DMS79 (cell line): ENCODE data around the gene DYNLRB2.

Experiments used
- DNase-seq: peaks from one replicate; lab custom pipeline; 2025; lab: John Stamatoyannopoulos, UW

The DYNLRB2 gene

GRCh38 chr16:80552277-80552676 is 11.5 kb downstream of the DYNLRB2 start:
- no peak for DNase-seq

DNA sequence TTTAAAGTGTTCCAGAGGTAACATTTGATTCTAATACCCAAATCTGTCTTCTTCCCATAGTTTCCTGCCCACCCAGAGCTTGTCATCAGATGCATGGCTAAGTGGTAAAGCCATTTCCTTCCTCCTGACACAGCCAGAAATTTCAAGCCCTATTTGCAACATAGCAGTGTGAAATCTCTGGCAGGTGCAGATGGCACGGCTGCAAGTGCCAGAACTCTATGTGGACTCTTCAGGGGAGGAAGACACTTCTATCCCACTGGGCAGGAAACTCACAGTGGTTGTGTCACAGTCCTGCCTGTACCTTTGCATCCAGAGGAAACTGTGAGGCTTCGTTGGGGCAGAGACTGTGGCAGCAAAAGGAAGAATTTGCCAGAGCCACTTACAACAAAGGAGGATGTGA is 13.2 kb downstream of the DYNLRB2 start:
- no peak for DNase-seq

GRCh38 chr16:80556481-80556880 is 15.7 kb downstream of the DYNLRB2 start:
- no peak for DNase-seq

- DNase-seq: no peak
Measured at GRCh38 chr16:80557037-80557436, 16.2 kb downstream of the DYNLRB2 start.

DNA sequence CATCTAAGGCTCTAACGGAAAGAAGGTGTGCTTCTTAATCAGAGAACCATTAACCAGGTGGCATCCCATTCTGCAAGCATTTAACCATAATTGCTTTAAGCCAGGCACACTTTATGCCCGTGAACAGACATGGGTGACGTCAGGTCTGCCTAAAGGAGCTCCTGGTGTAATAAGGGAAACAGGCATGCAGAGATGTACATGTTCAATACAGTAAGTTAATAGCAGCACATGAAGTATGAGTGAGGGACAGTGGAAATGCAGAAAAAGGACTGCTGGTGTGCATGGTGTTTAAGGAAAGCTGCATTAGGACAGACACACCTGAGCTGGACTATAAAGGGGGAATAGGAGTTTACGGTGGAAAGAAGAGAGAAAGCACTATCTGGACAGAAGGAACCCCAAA is 18.6 kb downstream of the DYNLRB2 start:
- no peak for DNase-seq

GRCh38 chr16:80563066-80563465 is 22.3 kb downstream of the DYNLRB2 start:
- no peak for DNase-seq

DNA sequence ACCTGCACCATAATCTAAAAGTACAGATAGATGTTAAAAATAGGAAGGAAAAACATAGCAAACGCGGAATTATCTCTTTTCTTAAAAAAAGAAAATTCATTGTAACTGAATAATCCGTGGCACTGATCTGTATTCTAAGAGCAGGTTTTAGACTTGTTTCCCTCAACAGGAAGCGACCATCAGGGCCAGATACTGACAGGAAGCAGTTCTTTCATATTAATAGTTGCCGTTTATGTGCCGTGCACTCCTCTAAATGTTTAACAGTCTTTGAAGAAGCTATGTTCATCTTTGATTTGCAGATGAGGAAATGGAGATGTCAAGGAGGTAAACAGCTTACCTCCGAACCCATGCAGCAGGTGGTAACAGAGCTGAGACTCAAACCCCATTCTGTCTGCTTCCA is 23.6 kb downstream of the DYNLRB2 start:
- no peak for DNase-seq

- DNase-seq: no peak
Measured at GRCh38 chr16:80569440-80570105, 28.8 kb downstream of the DYNLRB2 start.

DNA sequence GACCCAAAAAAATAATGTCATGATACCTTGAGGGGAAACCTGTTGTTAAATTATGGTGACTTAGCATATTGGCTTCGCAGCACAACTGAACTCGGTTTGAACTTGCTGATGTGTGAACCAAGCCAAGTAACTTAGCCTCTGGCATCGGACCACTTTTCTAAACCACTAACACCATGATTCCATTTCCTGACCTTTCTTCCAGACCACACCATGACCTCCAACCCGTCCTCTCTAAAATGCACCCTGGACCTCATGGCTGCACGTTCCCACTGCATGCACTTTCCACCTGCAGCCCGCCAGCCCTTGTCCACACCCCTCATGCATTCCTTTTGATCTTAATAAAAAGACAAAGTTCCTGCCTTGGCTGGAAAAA is 29.3 kb downstream of the DYNLRB2 start:
- DNase-seq: no peak

DNA sequence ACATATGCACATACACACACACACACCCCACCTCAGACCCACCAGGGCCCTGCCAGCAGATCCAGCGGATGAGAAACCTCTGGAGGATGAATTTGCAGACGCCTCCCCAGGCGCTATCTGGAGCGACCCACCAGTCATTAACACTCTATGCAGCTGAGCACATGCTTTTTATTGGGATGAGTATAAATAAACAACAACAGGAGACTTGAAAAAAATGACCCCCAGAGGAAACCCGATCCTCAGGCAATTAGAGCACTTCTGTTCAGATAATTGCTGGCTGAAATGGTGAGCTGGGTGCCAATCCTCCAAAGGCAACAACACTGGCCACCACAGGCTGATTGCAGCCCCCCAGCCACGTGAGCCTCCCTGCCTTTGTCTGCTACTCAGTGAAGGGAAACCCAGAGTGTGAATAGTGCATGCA is 32.9 kb downstream of the DYNLRB2 start:
- no peak for DNase-seq

- DNase-seq: no peak
Measured at GRCh38 chr16:80576343-80576912, 35.6 kb downstream of the DYNLRB2 start.

GRCh38 chr16:80577485-80578280 is 36.9 kb downstream of the DYNLRB2 start:
- DNase-seq: no peak

GRCh38 chr16:80580109-80580832 is 39.5 kb downstream of the DYNLRB2 start:
- no peak for DNase-seq

DNA sequence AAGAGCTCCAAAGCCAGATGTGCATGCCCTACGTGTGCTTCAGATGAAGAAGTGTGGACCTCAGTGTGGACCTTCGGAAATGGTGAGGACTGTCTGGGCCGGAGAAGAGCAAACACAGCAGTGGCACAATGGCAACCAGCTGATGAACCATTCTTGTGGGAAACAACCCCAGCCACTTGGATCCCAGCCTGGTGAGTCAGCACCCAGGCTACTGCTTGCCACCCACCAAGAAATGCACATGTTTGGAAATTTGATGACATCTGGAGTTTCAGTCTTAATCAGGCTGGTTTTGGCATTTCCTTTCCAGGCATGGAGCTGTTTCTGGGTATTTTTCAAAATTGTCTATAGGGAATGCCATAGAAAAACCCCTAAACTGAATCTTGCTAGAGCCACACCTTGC is 42.7 kb downstream of the DYNLRB2 start:
- no peak for DNase-seq

GRCh38 chr16:80585764-80586163 is 45.0 kb downstream of the DYNLRB2 start:
- no peak for DNase-seq

GRCh38 chr16:80586476-80586875 is 45.7 kb downstream of the DYNLRB2 start:
- no peak for DNase-seq

DNA sequence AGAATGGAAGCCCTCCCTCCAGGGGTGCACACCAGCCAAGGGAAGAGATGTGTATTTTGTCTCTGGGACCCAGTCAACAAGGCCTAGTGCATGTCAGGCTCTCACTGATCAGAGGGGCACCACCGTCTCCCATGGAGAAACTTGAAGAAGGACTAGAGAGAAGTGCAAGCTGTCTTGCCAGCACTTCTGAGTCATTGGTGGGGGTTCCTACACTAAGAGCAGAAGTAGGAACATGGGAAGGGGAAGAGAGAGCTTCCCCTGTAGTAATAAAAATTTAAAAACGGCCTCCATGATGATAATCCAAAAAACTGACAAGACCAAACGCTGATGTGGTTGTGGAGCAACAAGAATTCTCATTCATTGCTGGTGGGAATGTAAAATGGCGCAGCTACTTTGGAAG is 46.3 kb downstream of the DYNLRB2 start:
- DNase-seq: no peak

DNA sequence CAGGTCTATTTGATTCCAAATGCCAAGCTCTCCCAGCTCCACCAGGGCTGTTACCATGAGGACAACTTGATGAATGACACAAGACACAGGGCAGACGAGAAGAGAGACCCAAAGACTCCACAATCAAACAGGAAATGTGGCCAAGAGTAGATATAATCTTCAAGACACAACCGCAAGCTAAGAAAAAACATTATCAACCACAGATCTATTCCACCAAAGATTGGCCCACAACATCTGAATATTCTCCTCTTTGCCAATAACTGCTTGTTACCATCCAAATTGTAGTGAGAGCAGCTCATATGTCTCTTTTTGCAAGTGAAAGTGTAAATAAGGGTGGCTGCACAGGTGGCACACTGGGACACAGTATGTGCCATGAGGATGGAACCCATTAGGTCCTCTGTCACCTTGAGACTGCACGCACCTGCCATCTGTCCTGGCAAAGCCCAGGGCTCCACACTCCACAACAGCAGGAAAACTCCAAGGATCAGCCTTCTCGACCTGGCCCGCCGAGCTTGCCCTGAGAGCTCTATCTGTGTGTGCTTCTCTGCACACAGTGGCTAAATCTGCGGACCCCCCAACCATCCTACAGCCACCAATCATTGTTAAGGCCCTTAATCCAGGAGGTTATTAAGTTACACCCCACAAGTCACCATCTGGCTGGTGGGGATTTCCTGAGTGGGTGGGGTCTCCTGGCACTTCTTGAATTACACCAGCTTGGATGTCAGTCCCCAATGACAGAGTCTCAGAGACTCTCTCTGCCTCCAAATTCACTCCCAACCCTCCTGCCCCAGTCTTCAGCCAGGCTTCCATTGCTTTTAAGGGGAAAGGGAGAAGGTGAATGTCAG is 50.5 kb downstream of the DYNLRB2 start:
- DNase-seq: no peak

DNA sequence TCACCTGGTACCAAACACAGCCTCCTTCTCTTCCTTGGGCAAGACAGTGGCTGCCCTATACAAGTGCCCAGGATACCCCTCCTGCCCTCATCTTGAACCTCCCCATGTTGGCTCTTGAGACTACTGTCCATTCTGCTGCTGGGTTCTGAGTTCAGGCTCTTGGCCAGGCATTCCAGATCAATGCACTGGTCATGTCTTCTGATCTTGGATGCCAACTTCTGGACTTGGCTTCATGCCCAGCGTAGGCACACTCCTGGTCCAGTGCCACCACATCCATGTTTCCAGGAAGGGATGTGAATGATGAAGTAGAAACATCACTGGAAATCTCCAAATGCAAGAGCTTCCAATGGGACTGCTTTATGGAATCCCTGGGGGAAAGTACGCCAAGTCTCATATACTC is 51.5 kb downstream of the DYNLRB2 start:
- DNase-seq: no peak

GRCh38 chr16:80594756-80595155 is 54.0 kb downstream of the DYNLRB2 start:
- no peak for DNase-seq

DNA sequence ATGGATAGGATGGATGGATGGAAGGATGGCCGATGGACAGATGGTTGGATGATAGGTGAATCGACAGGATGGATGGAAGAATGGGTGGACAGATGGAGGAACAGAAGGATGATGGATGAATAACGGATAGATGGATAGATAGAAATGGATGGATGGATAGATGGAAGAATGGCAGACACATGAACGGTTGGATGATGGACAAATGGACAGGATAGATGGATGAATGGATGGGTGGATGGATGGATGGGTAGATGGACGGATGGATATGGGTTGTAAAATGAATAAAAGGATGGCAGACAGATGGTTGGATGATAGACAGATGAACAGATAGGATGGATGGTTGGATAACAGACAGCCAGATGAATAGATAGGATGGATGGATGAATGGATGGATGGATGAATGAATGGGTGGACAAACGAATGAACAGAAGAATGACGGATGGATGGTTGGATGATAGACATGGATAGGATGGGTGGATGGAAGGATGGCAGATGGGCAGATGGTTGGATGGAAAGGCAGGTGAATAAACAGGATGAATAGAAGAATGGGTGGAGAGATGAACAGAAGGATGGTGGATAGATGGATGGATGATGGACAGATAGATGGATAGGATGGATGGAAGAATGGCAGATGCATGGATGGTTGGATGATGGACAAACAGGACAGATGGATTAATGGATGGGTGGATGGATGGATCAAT is 55.9 kb downstream of the DYNLRB2 start:
- DNase-seq: no peak
